Panc1 (cell line): ENCODE measurements around the gene SCAMP5. TPM values are rescaled to one million over a fixed set of nuclear protein-coding genes. Genes with fewer than 3 reads are reported as not detected.

Experiments
- ATAC-seq: fragments of 200-7000 bp; cut with Tn5 transposase; 2 replicates; pipeline ENCODE4 v1.9.1; 2020; ENCODE audit warnings: mild to moderate bottlenecking, moderate library complexity
- BruUV-seq: library from RNA; stranded (reverse); fragments of 400-500 nt; replicated peaks from 2 replicates; lab custom pipeline; 2021; lab: Mats Ljungman, UMichigan
- CTCF ChIA-PET: fragments of 300-600 bp; sonication (Branson Sonifier 250); formaldehyde crosslinking; loops from one replicate; lab custom pipeline; 2022; ENCODE audit warnings: antibody characterized with exemption; lab: Charles Lee
- POLR2A ChIA-PET: fragments of 300-600 bp; sonication (Branson Sonifier 250); formaldehyde crosslinking; loops from one replicate; lab custom pipeline; 2022; ENCODE audit warnings: antibody characterized with exemption; lab: Charles Lee
- DNase-seq: peaks from one replicate; pipeline ENCODE4 v3.0.0-alpha.2; 2010; ENCODE audit warnings: low read depth, low spot score
- H3K27ac ChIP-seq: 2 replicates; pipeline ENCODE4 v1.5.1; 2011; ENCODE audit warnings: mild to moderate bottlenecking, low read length, inconsistent platforms
- H3K27me3 ChIP-seq: fragments of 200-500 bp; sonication (Bioruptor generic); 2 replicates; pipeline ENCODE4 v1.6.0; 2014; ENCODE audit warnings: low read length, inconsistent platforms; ENCODE audit not compliant: control insufficient read depth, insufficient read depth
- H3K36me3 ChIP-seq: fragments of 200-500 bp; sonication (Bioruptor generic); 2 replicates; pipeline ENCODE4 v1.5.1; 2014; ENCODE audit warnings: inconsistent platforms, mild to moderate bottlenecking, low read length, moderate library complexity; ENCODE audit not compliant: control insufficient read depth, insufficient read depth
- H3K4me1 ChIP-seq: 2 replicates; pipeline ENCODE4 v1.5.1; 2011; ENCODE audit warnings: inconsistent platforms, mild to moderate bottlenecking, low read length, moderate library complexity; ENCODE audit not compliant: control insufficient read depth, insufficient read depth
- H3K4me3 ChIP-seq, 2 experiments: 2 replicates each; pipeline ENCODE4 v1.5.1; 2011 to 2012; ENCODE audit warnings: low read depth in 2 of 2, low read length in 2 of 2, mild to moderate bottlenecking in 2 of 2, inconsistent platforms in 1 of 2, moderate library complexity in 1 of 2
- H3K9me3 ChIP-seq: fragments of 200-500 bp; sonication (Bioruptor generic); 2 replicates; pipeline ENCODE4 v1.5.1; 2014; ENCODE audit warnings: low read depth, mild to moderate bottlenecking, inconsistent platforms, low read length, moderate library complexity; ENCODE audit not compliant: control insufficient read depth, insufficient read depth
- CTCF ChIP-seq: fragments of 450-650 bp; IDR thresholded peaks from 2 replicates; pipeline ENCODE4 v1.5.1; 2017; ENCODE audit warnings: mild to moderate bottlenecking
- POLR2AphosphoS5 ChIP-seq: IDR thresholded peaks from 2 replicates; pipeline ENCODE4 v1.6.1; 2012; ENCODE audit warnings: mild to moderate bottlenecking, low read depth, low read length, moderate library complexity
- REST ChIP-seq, 2 experiments: IDR thresholded peaks; 2 replicates each; pipeline ENCODE4 v1.6.1; 2011 to 2012; ENCODE audit warnings: low read depth in 2 of 2, control low read depth in 1 of 2, low read length in 1 of 2, mild to moderate bottlenecking in 1 of 2, moderate library complexity in 1 of 2; ENCODE audit not compliant: insufficient read depth in 1 of 2
- SIN3A ChIP-seq: IDR thresholded peaks from 2 replicates; pipeline ENCODE4 v1.6.1; 2012; ENCODE audit warnings: low read depth, mild to moderate bottlenecking, low read length, moderate library complexity, borderline replicate concordance; ENCODE audit not compliant: insufficient read depth
- TCF7L2 ChIP-seq: IDR thresholded peaks from 2 replicates; pipeline ENCODE4 v1.6.1; 2011; ENCODE audit warnings: mild to moderate bottlenecking, low read depth, low read length, inconsistent platforms
- in situ Hi-C: cut with HindIII; loops from 2 replicates; pipeline ENCODE4 v1.10.0; 2016; ENCODE audit warnings: low sequenced_read_pairs, low pct_unique_long_range_greater_than_20kb
- intact Hi-C: fragments of 100-400 bp; cut with micrococcal nuclease; formaldehyde crosslinking; loops from one replicate; pipeline ENCODE4 v1.10.0; 2022; ENCODE audit not compliant: unreplicated experiment
- total RNA-seq: library from RNA; stranded (reverse); gene quantifications from one replicate; pipeline ENCODE4 v1.2.1, GENCODE V29; 2021; ENCODE audit not compliant: unreplicated experiment

The SCAMP5 gene
- total RNA-seq, 1 experiment from 2014 or later = 11.2 TPM

DNA sequence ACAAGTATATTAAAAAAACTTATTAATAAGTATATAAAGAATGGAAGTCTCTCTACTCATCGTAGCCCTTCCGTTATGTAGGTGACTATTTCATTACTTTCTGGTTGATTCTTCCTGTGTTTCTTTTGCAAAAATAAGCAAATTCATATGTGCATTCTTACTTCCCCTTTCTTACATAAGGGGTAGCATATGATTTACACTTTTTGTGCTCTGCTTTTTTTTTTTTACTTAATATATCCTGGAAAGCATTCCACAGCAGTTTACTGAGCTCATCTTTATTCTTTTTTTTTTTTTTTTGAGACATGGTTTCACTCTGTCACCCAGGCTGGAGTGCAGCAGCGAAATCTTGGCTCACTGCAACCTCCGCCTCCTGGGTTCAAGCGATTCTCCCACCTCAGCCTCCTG, 12.9 kb downstream of the SCAMP5 start:
- BruUV-seq = no TSS peak
- ATAC-seq (no peak), DNase-seq (no peak)
- H3K27me3 ChIP-seq = no peaks in the 10 kb centered on the region
- intact Hi-C loops = no loop called here
- H3K9me3 ChIP-seq = no peaks in the 10 kb centered on the region
- no peaks in the 10 kb centered on the region for H3K36me3 ChIP-seq
- no peak overlapping the region for H3K27ac ChIP-seq
- H3K4me1 ChIP-seq = no peaks in the 10 kb centered on the region
- in situ Hi-C loops = no loop called here
- ChIA-PET CTCF (interaction anchor here (0.7 kb wide), 1 partner anchor 19 kb away, joined by 4 read pairs; no protein-coding TSS in a partner anchor), POLR2A (interaction anchor here (0.6 kb wide), 1 partner anchor 51 kb away, joined by 5 read pairs; the partner anchor contains the start of gene RPP25)
- TF ChIP-seq REST (IDR thresholded peaks at IDR 0.05; ENCODE audit: insufficient read depth in 1 of 2, low read depth in 2 of 2, low read length in 1 of 2) (no peak), POLR2AphosphoS5 (no peak), CTCF (no peak), TCF7L2 (no peak), SIN3A (no peak)
- no peak overlapping the region for H3K4me3 ChIP-seq

DNA sequence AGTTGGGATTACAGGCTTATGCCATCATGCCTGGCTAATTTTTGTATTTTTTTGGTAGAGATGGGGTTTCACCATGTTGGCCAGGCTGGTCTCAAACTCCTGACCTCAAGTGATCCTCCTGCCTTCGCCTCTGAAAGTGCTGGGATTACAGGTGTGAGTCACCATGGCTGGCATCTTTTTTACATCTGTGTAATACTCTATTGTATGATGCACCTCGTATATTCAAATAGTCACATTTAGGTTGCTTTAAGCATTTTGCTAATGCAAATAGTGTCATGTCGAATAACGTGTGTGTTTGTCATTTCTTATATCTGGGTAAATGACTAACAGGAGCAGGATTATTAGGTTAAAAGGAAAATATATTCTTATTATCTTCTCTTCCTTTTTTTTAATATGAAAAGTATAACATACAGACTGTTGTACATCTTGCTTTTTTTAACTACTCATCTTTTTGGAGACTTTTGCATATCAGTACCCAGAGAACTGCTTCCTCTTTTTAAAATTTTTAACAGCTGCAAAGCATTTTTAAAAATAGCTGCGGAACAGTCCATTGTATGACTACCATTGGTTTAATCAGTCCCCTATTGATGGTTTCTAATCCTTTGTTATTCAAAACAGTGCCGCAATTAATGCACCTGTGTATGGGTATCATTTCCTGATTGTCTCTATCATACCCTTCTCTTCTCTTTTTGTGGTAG, 13.4 kb downstream of the SCAMP5 start:
- H3K4me3 ChIP-seq = no peak overlapping the region
- no peak for ATAC-seq

More for the DNA sequence above, 13.4 kb downstream of the SCAMP5 start:
- BruUV-seq = no TSS peak
- H3K27ac ChIP-seq = no peak overlapping the region
- DNase-seq = no peak
- POLR2A ChIA-PET = no interaction called here
- intact Hi-C loops (no loop called here), in situ Hi-C loops (no loop called here)
- no peaks in the 10 kb centered on the region for H3K36me3 ChIP-seq
- CTCF ChIA-PET = interaction anchor here (0.7 kb wide), 1 partner anchor 18 kb away, joined by 4 read pairs; no protein-coding TSS in a partner anchor
- H3K9me3 ChIP-seq = no peaks in the 10 kb centered on the region
- TF ChIP-seq TCF7L2 (no peak), POLR2AphosphoS5 (no peak), CTCF (no peak), REST (IDR thresholded peaks at IDR 0.05; ENCODE audit: insufficient read depth in 1 of 2, low read depth in 2 of 2, low read length in 1 of 2) (no peak), SIN3A (no peak)
- no peaks in the 10 kb centered on the region for H3K4me1 ChIP-seq
- H3K27me3 ChIP-seq = no peaks in the 10 kb centered on the region
